Vagina (tissue), 2 donors: ENCODE results near the gene TMPRSS11B. TPM values are rescaled to one million over a fixed set of nuclear protein-coding genes. Genes with fewer than 3 reads are reported as not detected.

Source experiments
- DNase-seq, 2 donors: peaks; one replicate each; pipeline ENCODE4 v3.0.0-alpha.2; 2017; ENCODE audit errors: extremely low spot score in 2 of 2
- H3K27ac ChIP-seq: fragments of 200-600 bp; sonication (generic); one replicate; pipeline ENCODE4 v1.5.1; 2019
- H3K27me3 ChIP-seq: fragments of 200-600 bp; sonication (generic); one replicate; pipeline ENCODE4 v1.5.1; 2019
- H3K36me3 ChIP-seq, 2 donors: fragments of 200-600 bp; sonication (generic); one replicate each; pipeline ENCODE4 v1.5.1; 2017 to 2019
- H3K4me1 ChIP-seq: fragments of 200-600 bp; sonication (generic); one replicate; pipeline ENCODE4 v1.5.1; 2019
- H3K4me3 ChIP-seq, 2 donors: fragments of 200-600 bp; sonication (generic); 1 replicate in 1 of 2; 2 replicates in 1 of 2; pipeline ENCODE4 v1.5.1; 2016 to 2019
- H3K9me3 ChIP-seq: fragments of 200-600 bp; sonication (generic); one replicate; pipeline ENCODE4 v1.5.1; 2019
- POLR2A ChIP-seq, 2 donors: fragments of 450-650 bp; IDR thresholded peaks; one replicate each; pipeline ENCODE4 v1.6.1; 2017; ENCODE audit warnings: antibody characterized with exemption in 2 of 2, mild to moderate bottlenecking in 2 of 2, moderate library complexity in 2 of 2
- POLR2AphosphoS5 ChIP-seq, 2 donors: sonication (generic); formaldehyde crosslinking; IDR thresholded peaks; one replicate each; pipeline ENCODE4 v1.9.0; 2017; ENCODE audit warnings: antibody characterized with exemption in 2 of 2, mild to moderate bottlenecking in 2 of 2, low read depth in 1 of 2; ENCODE audit not compliant: insufficient read depth in 1 of 2
- intact Hi-C: fragments of 100-400 bp; cut with DNase I; formaldehyde crosslinking; loops from one replicate; pipeline ENCODE4 v1.15.1; 2023
- total RNA-seq: library from RNA; depleted of rRNA; stranded (reverse); fragments of >200 nt; gene quantifications from one replicate; pipeline ENCODE4 v1.2.3, GENCODE V29; 2016
- TF ChIP-seq, protein P1 (sequence below), 3 experiments: fragments of 450-650 bp in 2 of 3; fragments of 200-600 bp in 1 of 3; sonication (generic) in 1 of 3; IDR thresholded peaks; one replicate each; pipeline ENCODE4 v1.5.1; 2017 to 2019; ENCODE audit warnings: antibody characterized with exemption in 3 of 3, mild to moderate bottlenecking in 2 of 3, moderate library complexity in 2 of 3

TMPRSS11B gene, protein sequence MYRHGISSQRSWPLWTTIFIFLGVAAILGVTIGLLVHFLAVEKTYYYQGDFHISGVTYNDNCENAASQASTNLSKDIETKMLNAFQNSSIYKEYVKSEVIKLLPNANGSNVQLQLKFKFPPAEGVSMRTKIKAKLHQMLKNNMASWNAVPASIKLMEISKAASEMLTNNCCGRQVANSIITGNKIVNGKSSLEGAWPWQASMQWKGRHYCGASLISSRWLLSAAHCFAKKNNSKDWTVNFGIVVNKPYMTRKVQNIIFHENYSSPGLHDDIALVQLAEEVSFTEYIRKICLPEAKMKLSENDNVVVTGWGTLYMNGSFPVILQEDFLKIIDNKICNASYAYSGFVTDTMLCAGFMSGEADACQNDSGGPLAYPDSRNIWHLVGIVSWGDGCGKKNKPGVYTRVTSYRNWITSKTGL
- 40.8 TPM for total RNA-seq

- no peaks in the 10 kb centered on the region for H3K36me3 ChIP-seq
- TF ChIP-seq, protein P1, sequence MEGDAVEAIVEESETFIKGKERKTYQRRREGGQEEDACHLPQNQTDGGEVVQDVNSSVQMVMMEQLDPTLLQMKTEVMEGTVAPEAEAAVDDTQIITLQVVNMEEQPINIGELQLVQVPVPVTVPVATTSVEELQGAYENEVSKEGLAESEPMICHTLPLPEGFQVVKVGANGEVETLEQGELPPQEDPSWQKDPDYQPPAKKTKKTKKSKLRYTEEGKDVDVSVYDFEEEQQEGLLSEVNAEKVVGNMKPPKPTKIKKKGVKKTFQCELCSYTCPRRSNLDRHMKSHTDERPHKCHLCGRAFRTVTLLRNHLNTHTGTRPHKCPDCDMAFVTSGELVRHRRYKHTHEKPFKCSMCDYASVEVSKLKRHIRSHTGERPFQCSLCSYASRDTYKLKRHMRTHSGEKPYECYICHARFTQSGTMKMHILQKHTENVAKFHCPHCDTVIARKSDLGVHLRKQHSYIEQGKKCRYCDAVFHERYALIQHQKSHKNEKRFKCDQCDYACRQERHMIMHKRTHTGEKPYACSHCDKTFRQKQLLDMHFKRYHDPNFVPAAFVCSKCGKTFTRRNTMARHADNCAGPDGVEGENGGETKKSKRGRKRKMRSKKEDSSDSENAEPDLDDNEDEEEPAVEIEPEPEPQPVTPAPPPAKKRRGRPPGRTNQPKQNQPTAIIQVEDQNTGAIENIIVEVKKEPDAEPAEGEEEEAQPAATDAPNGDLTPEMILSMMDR (IDR thresholded peaks at IDR 0.05), result no peak
- TF ChIP-seq POLR2AphosphoS5 (IDR thresholded peaks at IDR 0.05; ENCODE audit: insufficient read depth in 1 of 2, low read depth in 1 of 2) (no peak), POLR2A (IDR thresholded peaks at IDR 0.05) (no peak)
- H3K4me3 ChIP-seq, result no peak within 1 kb of the TSS
- no peaks in the 10 kb centered on the region for H3K4me1 ChIP-seq
- intact Hi-C loops, result no loop called here
- H3K27me3 ChIP-seq, result no peaks in the 10 kb centered on the region
- no peaks in the 10 kb centered on the region for H3K9me3 ChIP-seq
- H3K27ac ChIP-seq, result no peak within 1 kb of the TSS
- DNase-seq, result no peak
Measured at GRCh38 chr4:68245594-68245993, at the start of gene TMPRSS11B. Gene TMPRSS11B, minus strand, starts transcription at chr4:68245694. Its CDS starts 136 bp downstream, at chr4:68245558.

DNA sequence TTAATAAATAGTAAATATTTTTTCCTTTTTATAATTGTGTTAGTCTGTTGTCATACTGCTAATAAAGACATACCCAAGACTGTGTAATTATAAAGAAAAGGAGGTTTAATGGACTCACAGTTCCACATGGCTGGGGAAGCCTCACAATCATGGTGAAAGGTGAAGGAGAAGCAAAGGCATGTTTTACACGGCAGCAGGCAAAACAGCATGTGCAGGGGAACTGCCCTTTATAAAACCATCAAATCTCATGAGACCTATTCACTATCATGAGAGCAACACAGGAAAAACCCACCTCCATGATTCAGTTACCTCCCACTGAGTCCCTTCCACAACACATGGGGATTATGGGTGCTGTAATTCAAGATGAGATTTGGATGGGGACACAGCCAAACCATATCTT is 45.8 kb upstream of the TMPRSS11B start:
- no peaks in the 10 kb centered on the region for H3K36me3 ChIP-seq
- intact Hi-C loops, result no loop called here

DNA sequence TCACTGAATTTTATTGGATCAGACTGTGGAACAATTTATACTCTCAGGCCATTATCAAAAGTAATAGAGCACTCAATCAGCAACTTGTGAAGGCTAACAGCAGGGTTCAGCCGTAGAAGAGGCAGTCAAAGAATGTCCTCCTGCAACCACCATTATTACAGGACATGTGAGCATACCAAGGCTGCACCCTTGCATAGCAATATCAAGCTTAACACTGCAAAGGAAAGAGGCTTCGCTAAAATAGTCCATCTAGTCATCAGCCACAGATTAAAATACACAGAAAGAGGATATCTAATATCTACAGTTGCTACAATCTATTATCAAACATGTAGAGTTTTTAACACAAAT is 42.9 kb upstream of the TMPRSS11B start:
- no peaks in the 10 kb centered on the region for H3K27me3 ChIP-seq
- H3K27ac ChIP-seq, result no peak overlapping the region
- no peaks in the 10 kb centered on the region for H3K36me3 ChIP-seq
- TF ChIP-seq POLR2A (IDR thresholded peaks at IDR 0.05) (no peak), POLR2AphosphoS5 (IDR thresholded peaks at IDR 0.05; ENCODE audit: insufficient read depth in 1 of 2, low read depth in 1 of 2) (no peak)
- TF ChIP-seq, protein P1 (IDR thresholded peaks at IDR 0.05), result no peak
- no peaks in the 10 kb centered on the region for H3K4me1 ChIP-seq
- DNase-seq, result no peak
- intact Hi-C loops, result no loop called here
- H3K4me3 ChIP-seq, result no peak overlapping the region
- no peaks in the 10 kb centered on the region for H3K9me3 ChIP-seq

More for the DNA sequence above, 45.8 kb upstream of the TMPRSS11B start:
- H3K27me3 ChIP-seq, result no peaks in the 10 kb centered on the region
- TF ChIP-seq POLR2AphosphoS5 (IDR thresholded peaks at IDR 0.05; ENCODE audit: insufficient read depth in 1 of 2, low read depth in 1 of 2), result no peak
- no peak for TF ChIP-seq POLR2A (IDR thresholded peaks at IDR 0.05)
- TF ChIP-seq, protein P1 (IDR thresholded peaks at IDR 0.05), result no peak
- H3K27ac ChIP-seq, result no peak overlapping the region
- H3K9me3 ChIP-seq, result no peaks in the 10 kb centered on the region
- no peak overlapping the region for H3K4me3 ChIP-seq
- H3K4me1 ChIP-seq, result no peaks in the 10 kb centered on the region
- no peak for DNase-seq

GRCh38 chr4:68287704-68288392 is 42.4 kb upstream of the TMPRSS11B start:
- Histone ChIP-seq H3K4me3 (no peak overlapping the region), H3K36me3 (no peaks in the 10 kb centered on the region), H3K27ac (no peak overlapping the region), H3K4me1 (no peaks in the 10 kb centered on the region), H3K9me3 (no peaks in the 10 kb centered on the region), H3K27me3 (no peaks in the 10 kb centered on the region)
- DNase-seq, result no peak
- TF ChIP-seq POLR2AphosphoS5 (IDR thresholded peaks at IDR 0.05; ENCODE audit: insufficient read depth in 1 of 2, low read depth in 1 of 2), result no peak
- intact Hi-C loops, result no loop called here

- Histone ChIP-seq H3K4me3 (no peak overlapping the region), H3K36me3 (no peaks in the 10 kb centered on the region), H3K27ac (no peak overlapping the region), H3K4me1 (no peaks in the 10 kb centered on the region), H3K27me3 (no peaks in the 10 kb centered on the region), H3K9me3 (no peaks in the 10 kb centered on the region)
- TF ChIP-seq POLR2AphosphoS5 (IDR thresholded peaks at IDR 0.05; ENCODE audit: insufficient read depth in 1 of 2, low read depth in 1 of 2), result peak in 1 of 2 donors; percentile 30
- no peak for TF ChIP-seq POLR2A (IDR thresholded peaks at IDR 0.05)
- TF ChIP-seq, protein P1 (IDR thresholded peaks at IDR 0.05), result no peak
- intact Hi-C loops, result no loop called here
- DNase-seq, result no peak
Measured at GRCh38 chr4:68283714-68284113, 38.2 kb upstream of the TMPRSS11B start.
